A673 (cell line): ENCODE results near the gene NDUFA1. TPM values are rescaled to one million over a fixed set of nuclear protein-coding genes. Genes with fewer than 3 reads are reported as not detected.

Experiments used
- BruUV-seq: library from RNA; stranded (reverse); fragments of 400-500 nt; replicated peaks from 2 replicates; lab custom pipeline; 2021; lab: Mats Ljungman, UMichigan
- CTCF ChIA-PET: fragments of 300-600 bp; sonication (Branson Sonifier 250); formaldehyde crosslinking; loops from one replicate; lab custom pipeline; 2022; ENCODE audit warnings: antibody characterized with exemption; lab: Charles Lee
- POLR2A ChIA-PET: fragments of 300-600 bp; sonication (Branson Sonifier 250); formaldehyde crosslinking; loops from one replicate; lab custom pipeline; 2022; ENCODE audit warnings: antibody characterized with exemption; ENCODE audit not compliant: low non-redundant PET; lab: Charles Lee
- DNase-seq: peaks from one replicate; pipeline ENCODE4 v3.0.0-alpha.2; 2015; ENCODE audit warnings: low spot score
- H3K27ac ChIP-seq: fragments of 200-600 bp; sonication (generic); 2 replicates; pipeline ENCODE4 v1.5.1; 2016; ENCODE audit warnings: mixed run types, low read depth, mild to moderate bottlenecking, mixed read lengths, antibody characterized with exemption, low read length; ENCODE audit not compliant: poor library complexity, severe bottlenecking
- H3K27me3 ChIP-seq: fragments of 200-600 bp; sonication (generic); replicated peaks from 2 replicates; pipeline ENCODE4 v1.6.1; 2017; ENCODE audit warnings: mixed run types, low read depth, mild to moderate bottlenecking, mixed read lengths, antibody characterized with exemption, low read length; ENCODE audit not compliant: insufficient read depth, poor library complexity
- H3K36me3 ChIP-seq: fragments of 200-600 bp; sonication (generic); 2 replicates; pipeline ENCODE4 v1.6.1; 2016; ENCODE audit warnings: mixed run types, mild to moderate bottlenecking, mixed read lengths, antibody characterized with exemption, low read length; ENCODE audit not compliant: insufficient read depth, poor library complexity, severe bottlenecking
- H3K4me1 ChIP-seq: fragments of 200-600 bp; sonication (generic); 2 replicates; pipeline ENCODE4 v1.6.1; 2017; ENCODE audit warnings: mixed run types, mild to moderate bottlenecking, mixed read lengths, antibody characterized with exemption, low read length; ENCODE audit not compliant: insufficient read depth, poor library complexity, severe bottlenecking
- H3K4me3 ChIP-seq: fragments of 200-600 bp; sonication (generic); 2 replicates; pipeline ENCODE4 v1.5.1; 2016; ENCODE audit warnings: low read depth, mixed run types, mild to moderate bottlenecking, mixed read lengths, low read length; ENCODE audit not compliant: poor library complexity, severe bottlenecking
- H3K9me3 ChIP-seq: fragments of 200-600 bp; sonication (generic); 2 replicates; pipeline ENCODE4 v1.6.1; 2016; ENCODE audit warnings: mixed run types, low read depth, mild to moderate bottlenecking, mixed read lengths, antibody characterized with exemption, low read length; ENCODE audit not compliant: poor library complexity, severe bottlenecking
- CTCF ChIP-seq: fragments of 300-800, 200-600 bp; sonication (generic); conservative IDR thresholded peaks from 2 replicates; pipeline ENCODE4 v1.5.1; 2017; ENCODE audit warnings: low read depth, mild to moderate bottlenecking, antibody characterized with exemption, low read length, moderate library complexity, mixed read lengths
- EZH2 ChIP-seq: fragments of 200-600 bp; sonication (generic); IDR thresholded peaks from 2 replicates; pipeline ENCODE4 v1.6.1; 2017; ENCODE audit warnings: borderline replicate concordance, low read depth, mild to moderate bottlenecking, mixed read lengths, antibody characterized with exemption, low read length; ENCODE audit not compliant: poor library complexity, severe bottlenecking
- intact Hi-C: fragments of 100-400 bp; cut with micrococcal nuclease; formaldehyde crosslinking; loops from one replicate; pipeline ENCODE4 v1.10.0; 2022; ENCODE audit not compliant: unreplicated experiment
- total RNA-seq: library from RNA; stranded (reverse); gene quantifications from 2 replicates; pipeline ENCODE4 v1.2.3, GENCODE V29; 2021

Gene NDUFA1
- total RNA-seq, 1 experiment from 2014 or later, result 123 TPM

- intact Hi-C loops, result no loop called here
- H3K27ac ChIP-seq, result no peak within 1 kb of the TSS
- no TSS peak for BruUV-seq
- H3K4me1 ChIP-seq, result no peaks in the 10 kb centered on the region
- TF ChIP-seq EZH2 (no peak), CTCF (no peak)
- H3K36me3 ChIP-seq, result no peaks in the 10 kb centered on the region
- ChIA-PET CTCF (no interaction called here), POLR2A (no interaction called here)
- no peaks in the 10 kb centered on the region for H3K27me3 ChIP-seq
- H3K4me3 ChIP-seq, result no peak within 1 kb of the TSS
- H3K9me3 ChIP-seq, result no peaks in the 10 kb centered on the region
- DNase-seq, result no peak
Measured at GRCh38 chrX:119895843-119896326, 24.3 kb downstream of the NDUFA1 start, which contains the start of gene AKAP14. AKAP14 (plus strand) TSS chrX:119895893; CDS start chrX:119903224, 7,331 bp downstream.

DNA sequence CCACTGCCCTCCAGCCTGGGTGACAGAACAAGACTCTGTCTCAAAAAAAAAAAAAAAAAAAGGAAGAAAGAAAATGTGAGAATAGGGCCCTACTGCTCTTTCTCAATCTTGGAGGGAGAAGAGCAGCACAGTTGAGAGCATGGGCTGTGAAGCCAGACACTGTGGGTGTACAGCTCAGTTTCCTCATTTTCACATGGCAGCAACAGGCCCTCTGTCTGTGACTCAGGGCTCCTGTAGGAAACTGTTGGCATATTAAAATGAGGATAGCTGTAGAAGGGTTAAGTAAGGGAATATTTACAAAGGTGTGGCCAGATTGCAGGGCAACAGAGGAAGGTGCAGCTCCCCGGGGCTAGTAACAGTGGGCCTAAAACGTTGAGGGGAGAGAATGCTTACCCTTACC lies 27.5 kb downstream of the NDUFA1 start:
- no peaks in the 10 kb centered on the region for H3K36me3 ChIP-seq
- DNase-seq, result no peak
- H3K4me1 ChIP-seq, result no peaks in the 10 kb centered on the region
- TF ChIP-seq EZH2, result no peak
- TF ChIP-seq CTCF, result no peak
- POLR2A ChIA-PET, result interaction anchor here (0.5 to 1.0 kb wide), 2 partner anchors 108 to 131 kb away, joined by 3 read pairs; partner anchors contain the start of gene RPL39
- H3K9me3 ChIP-seq, result no peaks in the 10 kb centered on the region
- intact Hi-C loops, result no loop called here
- H3K27me3 ChIP-seq, result no peaks in the 10 kb centered on the region
- no peak overlapping the region for H3K4me3 ChIP-seq
- no TSS peak for BruUV-seq
- CTCF ChIA-PET, result no interaction called here
- H3K27ac ChIP-seq, result no peak overlapping the region

GRCh38 chrX:119900976-119901375 lies 29.3 kb downstream of the NDUFA1 start:
- Histone ChIP-seq H3K4me3 (no peak overlapping the region), H3K27me3 (no peaks in the 10 kb centered on the region), H3K4me1 (no peaks in the 10 kb centered on the region), H3K36me3 (no peaks in the 10 kb centered on the region), H3K27ac (no peak overlapping the region), H3K9me3 (no peaks in the 10 kb centered on the region)
- BruUV-seq, result no TSS peak
- no peak for DNase-seq
- intact Hi-C loops, result no loop called here
- TF ChIP-seq CTCF (no peak), EZH2 (no peak)
- CTCF ChIA-PET, result no interaction called here
- POLR2A ChIA-PET, result no interaction called here
